Pulmonary artery endothelial cell (primary cell): ENCODE measurements around the gene RAB2B. TPM values are rescaled to one million over a fixed set of nuclear protein-coding genes. Genes with fewer than 3 reads are reported as not detected.

Source experiments
- DNase-seq: peaks from one replicate; pipeline ENCODE4 v3.0.0-alpha.2; 2011; ENCODE audit warnings: low read depth, low spot score
- total RNA-seq: library from RNA; depleted of rRNA; stranded (reverse); fragments of >200 nt; gene quantifications from 2 replicates; pipeline ENCODE4 v1.2.3, GENCODE V29; 2014

The RAB2B gene
- total RNA-seq = 28.3 and 39.6 TPM in 2 replicates

DNA sequence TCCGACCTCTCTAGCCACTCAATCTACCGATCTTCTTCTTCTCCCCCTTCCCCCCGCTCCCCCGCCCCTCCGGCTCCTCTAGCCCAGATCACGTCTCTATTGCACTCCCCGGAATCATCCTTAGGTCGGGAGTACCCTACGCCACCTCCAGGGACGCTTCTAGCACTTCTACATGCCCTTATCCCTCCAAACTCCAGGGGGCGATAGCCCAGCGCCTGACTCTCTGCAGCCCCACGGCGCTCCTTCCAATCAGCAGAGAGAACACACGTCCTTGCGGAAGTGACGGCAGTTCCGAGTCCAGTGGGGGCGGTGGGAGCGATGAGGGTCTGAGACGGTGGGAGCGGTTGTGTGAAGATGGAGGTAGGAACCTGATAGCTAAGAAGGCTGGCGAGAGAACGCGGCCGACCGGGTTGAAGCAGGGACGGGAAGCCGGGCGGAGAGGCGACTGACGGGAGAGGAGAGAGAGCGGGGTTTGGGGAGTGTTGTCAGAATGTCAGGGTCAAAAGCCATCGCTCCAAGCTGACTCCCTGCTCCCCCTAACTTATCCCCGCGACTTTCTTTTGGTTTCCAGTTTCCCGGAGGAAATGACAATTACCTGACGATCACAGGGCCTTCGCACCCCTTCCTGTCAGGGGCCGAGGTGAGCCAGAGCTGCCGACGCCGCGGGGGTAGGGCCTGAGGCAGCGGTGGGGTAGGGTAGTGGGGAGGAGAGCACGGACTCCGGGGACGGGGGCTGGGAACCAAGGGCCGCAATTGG lies at the start of gene RAB2B, which contains the start of gene TOX4:
RAB2B (minus strand) TSS at position 35 of the 757 bp plus-strand sequence. CDS start 87 bp downstream, outside the sequence.
TOX4 (plus strand) TSS at position 271 of the 757 bp plus-strand sequence; CDS start at position 355, 84 bp downstream.
- DNase-seq = peak; percentile 98

- no peak for DNase-seq
Measured at GRCh38 chr14:21525962-21526671, 49.4 kb upstream of the RAB2B start, which contains the start of gene SALL2. Gene SALL2 (minus strand): TSS chr14:21526346. CDS start chr14:21526127, 219 bp downstream.

DNA sequence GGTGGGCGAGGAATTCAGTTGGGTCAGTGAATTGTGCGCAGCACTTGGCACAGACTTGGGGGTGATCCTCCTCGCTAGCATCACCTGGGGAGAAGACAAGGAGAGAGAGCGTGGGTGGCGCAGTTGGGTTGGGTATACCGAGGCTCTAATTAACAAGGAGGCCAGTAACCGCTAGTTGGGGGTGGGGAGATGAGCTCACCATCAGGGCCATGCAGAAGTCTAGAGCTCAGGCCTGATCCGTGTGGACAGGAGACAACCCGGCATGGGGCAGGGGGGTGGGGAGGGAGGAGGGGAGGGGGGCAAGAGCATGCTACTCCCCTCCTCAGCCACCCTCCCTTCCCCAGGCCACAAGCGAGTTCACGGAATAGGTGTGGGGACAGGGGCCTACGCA lies 48.8 kb upstream of the RAB2B start:
- no peak for DNase-seq

GRCh38 chr14:21524575-21525490 lies 48.1 kb upstream of the RAB2B start:
- DNase-seq = no peak

- DNase-seq = no peak
Measured at GRCh38 chr14:21523203-21523602, 46.4 kb upstream of the RAB2B start.

- DNase-seq = no peak
Measured at GRCh38 chr14:21521501-21521900, 44.7 kb upstream of the RAB2B start.

DNA sequence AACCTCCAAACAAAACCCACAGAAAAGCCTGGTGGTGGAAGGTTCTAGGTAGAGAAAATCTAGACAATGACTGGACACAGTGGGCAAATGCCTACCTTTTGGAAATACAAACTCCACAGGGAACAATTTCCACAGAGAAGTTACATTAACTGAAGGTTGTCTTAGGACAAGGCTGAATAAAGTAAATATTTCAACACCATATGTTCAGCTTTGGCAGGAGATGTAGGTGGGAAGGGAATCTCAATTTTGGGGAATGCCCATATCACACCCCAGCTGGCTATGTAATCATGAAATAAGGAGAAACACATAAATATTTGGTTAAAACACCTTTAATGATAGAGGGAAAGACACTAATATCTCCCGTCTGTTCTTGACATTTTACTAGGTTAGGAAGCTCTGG lies 44.0 kb upstream of the RAB2B start:
- no peak for DNase-seq

DNA sequence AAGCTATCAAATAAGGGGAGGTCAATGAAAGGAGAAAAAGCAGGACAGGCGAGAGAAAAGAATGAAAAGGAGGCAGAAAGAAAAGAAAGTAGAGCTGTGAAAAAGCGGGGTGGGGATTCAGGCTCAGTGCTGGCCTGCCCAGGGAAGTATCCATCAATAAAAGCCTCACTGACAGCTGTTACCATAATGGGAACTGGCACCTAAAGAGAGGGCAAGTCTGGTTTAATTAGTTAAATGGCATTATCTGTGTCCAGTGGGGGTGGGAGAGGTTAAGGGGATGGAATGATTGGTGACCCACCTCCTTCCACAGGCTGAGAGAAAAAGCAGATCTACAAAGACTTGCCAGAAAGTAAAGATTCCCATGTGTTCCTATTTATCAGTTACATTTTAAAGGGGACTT lies 42.0 kb upstream of the RAB2B start:
- no peak for DNase-seq

- no peak for DNase-seq
Measured at GRCh38 chr14:21514341-21514740, 37.6 kb upstream of the RAB2B start.

DNA sequence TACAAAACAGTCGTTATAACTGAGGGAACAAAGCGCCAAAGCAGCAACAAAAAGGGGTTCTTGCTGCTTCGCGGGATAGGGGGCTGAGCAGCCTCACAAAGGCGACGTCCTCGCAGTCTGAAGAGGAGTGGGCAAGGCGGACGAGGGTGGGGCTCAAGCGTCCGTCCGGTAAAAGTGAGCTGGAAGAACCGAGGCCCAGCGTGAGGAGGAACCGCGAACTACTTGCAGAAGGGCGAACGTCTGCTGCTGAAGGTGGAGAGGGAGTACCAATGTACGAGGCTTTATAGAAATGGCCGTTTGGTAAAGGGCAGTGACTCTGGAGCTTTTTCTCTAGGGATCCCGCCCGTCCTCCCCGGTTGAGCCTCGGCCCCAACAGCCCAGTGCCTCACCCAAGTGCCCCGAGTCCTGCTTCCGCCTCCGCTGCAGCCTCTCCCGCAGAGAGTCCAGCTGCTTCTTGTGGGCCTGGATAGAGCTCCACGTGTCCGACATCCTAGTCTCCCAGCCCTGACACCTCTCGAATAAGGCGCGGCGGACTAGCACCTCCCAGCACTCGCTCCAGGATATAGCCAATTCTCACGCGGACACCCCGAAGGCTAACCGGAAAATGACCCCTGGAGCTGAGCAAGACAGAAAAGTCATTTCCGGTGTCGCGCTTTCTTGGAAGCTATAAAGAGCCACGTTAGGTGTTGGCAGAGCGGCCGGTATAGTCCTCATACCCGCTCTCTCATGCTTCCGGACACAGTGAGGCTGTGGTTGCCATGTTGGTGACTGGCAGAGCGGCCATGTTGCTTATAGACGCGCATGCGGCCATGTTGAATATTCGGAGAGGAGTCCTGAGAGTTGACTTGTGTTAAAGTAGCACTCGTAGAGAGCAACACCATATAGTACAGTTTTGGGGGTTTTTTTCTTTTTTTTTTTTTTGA lies 34.2 kb upstream of the RAB2B start, which contains the start of gene METTL3:
METTL3 (minus strand) TSS at position 606 of the 923 bp plus-strand sequence; CDS start at position 489, 117 bp downstream.
- DNase-seq = peak; percentile 99

DNA sequence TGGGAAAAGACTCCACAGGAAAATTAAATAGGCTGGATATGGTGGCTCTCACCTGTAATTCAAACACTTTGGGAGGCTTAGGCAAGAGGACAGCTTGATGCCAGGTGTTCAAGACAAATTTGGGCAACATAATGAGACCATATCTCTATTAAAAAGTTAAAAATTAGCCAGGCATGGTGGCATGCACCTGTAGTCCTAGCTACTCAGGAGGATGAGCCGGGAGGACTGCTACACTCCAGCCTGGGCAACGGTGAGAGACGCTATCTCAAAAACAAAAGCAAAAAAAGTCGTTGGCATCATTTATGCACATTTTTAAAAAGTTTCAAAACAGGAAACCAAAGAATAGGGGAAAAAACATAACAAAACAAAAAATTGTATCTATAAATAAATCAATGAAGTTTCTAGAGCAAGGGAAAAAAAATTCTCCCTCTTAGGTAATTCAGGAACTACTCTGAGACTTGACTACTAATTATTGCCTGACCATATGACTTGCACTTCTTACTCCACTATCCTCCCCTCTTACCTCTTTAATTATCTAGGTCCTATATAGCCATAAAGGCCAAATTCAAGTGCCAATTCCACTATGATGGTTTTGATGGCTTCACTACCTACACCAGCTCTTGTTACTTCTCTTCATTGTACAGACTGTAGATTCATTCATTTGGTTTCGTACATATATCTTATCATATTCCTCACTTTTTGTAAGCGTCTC lies 32.8 kb upstream of the RAB2B start:
- no peak for DNase-seq

DNA sequence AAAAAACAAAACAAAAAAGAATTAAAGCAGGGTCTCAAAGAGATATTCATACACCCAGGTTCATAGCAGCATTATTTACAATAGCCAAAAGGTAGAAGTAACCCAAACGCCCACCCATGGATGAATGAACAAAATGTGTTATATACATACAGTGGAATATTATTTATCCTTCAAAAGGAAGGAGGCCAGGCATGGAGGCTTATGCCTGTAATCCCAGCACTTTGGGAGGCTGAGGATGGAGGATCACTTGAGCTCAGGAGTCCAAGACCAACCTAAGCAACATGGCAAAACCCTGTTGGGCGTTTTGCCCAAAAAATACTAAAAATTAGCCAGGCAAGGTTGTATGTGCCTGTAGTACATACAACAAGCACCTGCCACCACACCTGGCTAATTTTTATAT lies 29.8 kb upstream of the RAB2B start:
- DNase-seq = no peak

- no peak for DNase-seq
Measured at GRCh38 chr14:21505012-21505553, 28.3 kb upstream of the RAB2B start.

GRCh38 chr14:21503376-21503775 lies 26.6 kb upstream of the RAB2B start:
- no peak for DNase-seq

DNA sequence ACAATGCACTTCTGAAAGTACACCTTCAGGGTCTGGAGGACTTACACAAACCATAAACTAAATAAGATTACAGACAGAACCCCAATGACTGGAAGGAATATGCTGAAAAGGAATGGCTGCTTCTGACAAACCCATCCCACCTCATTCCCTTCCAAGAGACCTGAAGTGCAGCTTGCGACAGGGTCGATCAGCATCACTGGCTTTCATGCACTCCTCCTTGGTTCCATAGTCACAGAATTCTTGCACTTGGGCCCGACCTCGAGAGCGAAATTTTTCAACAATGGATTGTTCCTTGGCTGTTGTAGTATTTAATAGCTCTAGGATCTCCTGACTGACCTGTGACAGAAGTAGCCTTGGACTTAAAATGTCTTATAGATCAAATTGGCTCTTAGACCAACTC lies 24.8 kb upstream of the RAB2B start:
- DNase-seq = no peak

DNA sequence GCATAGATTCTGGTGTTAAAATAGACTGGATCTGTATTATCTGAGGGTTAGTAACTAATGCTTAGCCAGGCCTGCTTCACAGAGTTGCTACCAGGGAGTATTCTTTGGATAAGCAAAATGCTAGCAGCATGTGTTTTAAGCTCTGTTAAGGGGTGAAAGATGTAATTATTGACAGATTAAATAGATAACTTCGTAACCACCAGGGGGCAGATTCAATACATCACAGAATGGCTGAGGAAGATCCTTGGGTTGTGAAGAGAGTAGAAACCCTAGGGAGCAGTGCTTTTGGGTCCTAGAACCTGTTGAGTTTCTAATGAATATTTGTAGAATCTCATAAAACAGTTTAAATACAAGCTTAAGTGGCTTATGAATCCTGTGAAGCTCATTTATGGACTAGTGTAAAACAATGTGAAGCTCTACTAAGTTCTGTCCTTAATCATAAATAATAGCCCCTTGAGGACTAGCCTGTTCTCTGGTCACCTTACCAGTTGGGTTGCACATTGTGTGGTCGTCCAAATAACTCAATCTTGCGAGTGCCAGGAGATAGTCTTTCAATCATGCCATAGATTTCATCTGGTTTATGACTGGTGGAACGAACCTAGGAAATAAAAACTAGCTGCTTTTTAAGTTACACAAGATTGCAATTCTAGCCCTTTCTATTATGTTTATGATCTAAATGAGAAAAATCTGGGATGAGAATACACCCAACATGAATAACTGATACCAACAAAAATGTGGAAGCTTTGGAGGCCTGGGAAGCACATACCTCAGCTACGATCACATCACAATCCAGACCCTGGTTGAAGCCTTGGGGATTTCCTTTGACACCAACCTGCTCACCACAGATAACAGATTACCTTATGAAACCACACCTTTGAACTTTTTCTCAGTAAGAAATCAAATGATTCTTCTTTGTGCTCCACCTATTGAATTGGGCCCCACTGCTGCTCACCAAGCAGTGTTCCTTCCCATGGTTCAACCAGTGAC lies 22.1 kb upstream of the RAB2B start:
- DNase-seq = no peak

DNA sequence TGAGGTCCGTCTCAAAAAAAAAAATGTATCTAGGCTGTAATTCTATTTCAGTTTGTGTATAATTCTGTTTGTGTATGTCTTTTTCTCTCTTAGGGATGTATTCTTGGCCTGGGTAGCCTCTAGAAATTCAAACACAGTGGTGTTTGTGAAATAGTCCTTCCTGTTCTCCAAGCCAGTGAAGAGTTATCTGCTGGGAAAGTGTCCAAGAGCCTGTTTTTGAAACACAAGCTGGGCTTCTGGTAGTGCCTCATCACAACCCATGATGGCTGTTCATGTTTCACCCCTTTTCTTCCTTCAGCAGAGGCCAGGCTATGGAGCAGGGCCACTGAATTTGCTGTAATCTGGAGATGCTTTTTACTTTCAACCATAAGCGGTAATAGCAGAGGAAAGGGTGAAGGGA lies 19.7 kb upstream of the RAB2B start:
- no peak for DNase-seq
